ENCODE data around the gene FAM217A.
A peak's percentile ranks its signal among the peaks of the same experiment; 100 is the strongest.

The FAM217A gene

GRCh38 chr6:4084444-4085331 lies 5.8 kb upstream of the FAM217A start:
- no peak for DNase-seq

- no peak for DNase-seq
Observed at GRCh38 chr6:4074478-4075235, 4.3 kb downstream of the FAM217A start.

- DNase-seq, result no peak
Observed at GRCh38 chr6:4071330-4071729, 7.6 kb downstream of the FAM217A start.

GRCh38 chr6:4069199-4069598 lies 9.7 kb downstream of the FAM217A start:
- no peak for DNase-seq

- no peak for DNase-seq
Observed at GRCh38 chr6:4067673-4068072, 11.3 kb downstream of the FAM217A start.

GRCh38 chr6:4066029-4066755 lies 12.7 kb downstream of the FAM217A start:
- no peak for DNase-seq

- DNase-seq, result peak; percentile 33
Observed at GRCh38 chr6:4059115-4059777, 19.7 kb downstream of the FAM217A start.

- no peak for DNase-seq
Observed at GRCh38 chr6:4057036-4057435, 21.9 kb downstream of the FAM217A start.

GRCh38 chr6:4055420-4056041 lies 23.4 kb downstream of the FAM217A start:
- peak; percentile 11 for DNase-seq

GRCh38 chr6:4049246-4049645 lies 29.7 kb downstream of the FAM217A start:
- DNase-seq, result no peak

GRCh38 chr6:4041480-4041879 lies 37.5 kb downstream of the FAM217A start:
- DNase-seq, result no peak

- DNase-seq, result no peak
Observed at GRCh38 chr6:4039348-4039747, 39.6 kb downstream of the FAM217A start.

- DNase-seq, result no peak
Observed at GRCh38 chr6:4036581-4036980, 42.4 kb downstream of the FAM217A start.

GRCh38 chr6:4032475-4032874 lies 46.5 kb downstream of the FAM217A start:
- DNase-seq, result no peak

- DNase-seq, result no peak
Observed at GRCh38 chr6:4031442-4031841, 47.5 kb downstream of the FAM217A start.

GRCh38 chr6:4030669-4031068 lies 48.3 kb downstream of the FAM217A start:
- DNase-seq, result peak; percentile 39

- no peak for DNase-seq
Observed at GRCh38 chr6:4029687-4030086, 49.2 kb downstream of the FAM217A start.

- DNase-seq, result no peak
Observed at GRCh38 chr6:4028051-4028450, 50.9 kb downstream of the FAM217A start.

GRCh38 chr6:4025681-4026080 lies 53.3 kb downstream of the FAM217A start:
- DNase-seq, result no peak

- no peak for DNase-seq
Observed at GRCh38 chr6:4023240-4023639, 55.7 kb downstream of the FAM217A start.

- peak; percentile 38 for DNase-seq
Observed at GRCh38 chr6:4021854-4022695, 56.9 kb downstream of the FAM217A start.
